Loucy (cell line): Measurements from ENCODE around the gene CORO1C.

Source experiments
- EZH2phosphoT487 ChIP-seq: fragments of 200-600 bp; IDR thresholded peaks from 2 replicates; pipeline ENCODE4 v1.6.1; 2018; ENCODE audit warnings: antibody characterized with exemption, mild to moderate bottlenecking, moderate library complexity, borderline replicate concordance
- TF ChIP-seq, protein P1 (sequence below): fragments of 200-600 bp; sonication (generic); conservative IDR thresholded peaks from 2 replicates; pipeline ENCODE4 v1.5.1; 2014; ENCODE audit warnings: mild to moderate bottlenecking, antibody characterized with exemption, low read length

- TF ChIP-seq EZH2phosphoT487, result no peak
- TF ChIP-seq, protein P1, sequence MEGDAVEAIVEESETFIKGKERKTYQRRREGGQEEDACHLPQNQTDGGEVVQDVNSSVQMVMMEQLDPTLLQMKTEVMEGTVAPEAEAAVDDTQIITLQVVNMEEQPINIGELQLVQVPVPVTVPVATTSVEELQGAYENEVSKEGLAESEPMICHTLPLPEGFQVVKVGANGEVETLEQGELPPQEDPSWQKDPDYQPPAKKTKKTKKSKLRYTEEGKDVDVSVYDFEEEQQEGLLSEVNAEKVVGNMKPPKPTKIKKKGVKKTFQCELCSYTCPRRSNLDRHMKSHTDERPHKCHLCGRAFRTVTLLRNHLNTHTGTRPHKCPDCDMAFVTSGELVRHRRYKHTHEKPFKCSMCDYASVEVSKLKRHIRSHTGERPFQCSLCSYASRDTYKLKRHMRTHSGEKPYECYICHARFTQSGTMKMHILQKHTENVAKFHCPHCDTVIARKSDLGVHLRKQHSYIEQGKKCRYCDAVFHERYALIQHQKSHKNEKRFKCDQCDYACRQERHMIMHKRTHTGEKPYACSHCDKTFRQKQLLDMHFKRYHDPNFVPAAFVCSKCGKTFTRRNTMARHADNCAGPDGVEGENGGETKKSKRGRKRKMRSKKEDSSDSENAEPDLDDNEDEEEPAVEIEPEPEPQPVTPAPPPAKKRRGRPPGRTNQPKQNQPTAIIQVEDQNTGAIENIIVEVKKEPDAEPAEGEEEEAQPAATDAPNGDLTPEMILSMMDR, result no peak
These were observed 22.7 kb upstream of the CORO1C start for GRCh38 chr12:108753976-108754375.
